ENCODE measurements around the gene ZNF621. TPM values are rescaled to one million over a fixed set of nuclear protein-coding genes. Genes with fewer than 3 reads are reported as not detected.

ZNF621 gene
- polyA plus RNA-seq, 4 donors = 19.1 to 31.4 (median 29.5) TPM

Other genes with a start within 250 kb of the ZNF621 start
- gene EIF1B, start 215.3 kb upstream of the ZNF621 start, polyA plus RNA-seq (ENCODE audit: insufficient read length in 4 of 4) = 100 to 1,000 TPM; 105 to 139 (median 124) TPM
- 1 to 10 TPM; 2.1 to 5.7 (median 2.7) TPM for gene ENTPD3, start 137.8 kb upstream of the ZNF621 start, polyA plus RNA-seq (ENCODE audit: insufficient read length in 4 of 4)
- 1,000 to 10,000 TPM; 1,655 to 1,981 (median 1,703) TPM for gene RPL14, start 67.6 kb upstream of the ZNF621 start, polyA plus RNA-seq (ENCODE audit: insufficient read length in 4 of 4)
- 1 to 10 TPM; 5.7 to 9.0 (median 7.0) TPM for gene ZNF619, start 47.8 kb upstream of the ZNF621 start, polyA plus RNA-seq (ENCODE audit: insufficient read length in 4 of 4)
- gene ZNF620, start 18.9 kb upstream of the ZNF621 start, polyA plus RNA-seq (ENCODE audit: insufficient read length in 4 of 4) = 10 to 100 TPM in 3 of 4 donors, 1 to 10 TPM in 1; 3.5 to 11.6 (median 11.2) TPM